ENCODE results near the gene TMEM154.

TMEM154 gene

GRCh38 chr4:152693871-152694270, 14.1 kb upstream of the TMEM154 start:
- DNase-seq: no peak

GRCh38 chr4:152691761-152692160, 12.0 kb upstream of the TMEM154 start:
- no peak for DNase-seq

GRCh38 chr4:152690706-152691651, 11.2 kb upstream of the TMEM154 start:
- DNase-seq: no peak

GRCh38 chr4:152689615-152690501, 10.1 kb upstream of the TMEM154 start:
- no peak for DNase-seq

- DNase-seq: no peak
Measured at GRCh38 chr4:152687974-152688599, 8.3 kb upstream of the TMEM154 start.

- no peak for DNase-seq
Measured at GRCh38 chr4:152686452-152687013, 6.7 kb upstream of the TMEM154 start.

- no peak for DNase-seq
Measured at GRCh38 chr4:152684587-152684986, 4.8 kb upstream of the TMEM154 start.

GRCh38 chr4:152684007-152684406, 4.2 kb upstream of the TMEM154 start:
- DNase-seq: no peak

- DNase-seq: no peak
Measured at GRCh38 chr4:152682143-152682941, 2.5 kb upstream of the TMEM154 start.

GRCh38 chr4:152680988-152681603, 1.3 kb upstream of the TMEM154 start:
- DNase-seq: no peak

- DNase-seq: no peak
Measured at GRCh38 chr4:152678841-152679240, 956 bp downstream of the TMEM154 start.

GRCh38 chr4:152677117-152677516, 2.7 kb downstream of the TMEM154 start:
- no peak for DNase-seq

GRCh38 chr4:152676052-152676854, 3.5 kb downstream of the TMEM154 start:
- DNase-seq: no peak

GRCh38 chr4:152674359-152674758, 5.4 kb downstream of the TMEM154 start:
- DNase-seq: no peak

GRCh38 chr4:152673489-152673888, 6.3 kb downstream of the TMEM154 start:
- DNase-seq: no peak

GRCh38 chr4:152672206-152673092, 7.3 kb downstream of the TMEM154 start:
- no peak for DNase-seq

GRCh38 chr4:152668338-152668964, 11.3 kb downstream of the TMEM154 start:
- DNase-seq: no peak

- DNase-seq: no peak
Measured at GRCh38 chr4:152667781-152668180, 12.0 kb downstream of the TMEM154 start.

GRCh38 chr4:152666946-152667345, 12.9 kb downstream of the TMEM154 start:
- no peak for DNase-seq

Measured in inflammatory macrophage treated with lipopolysaccharide for 1 hour (primary cell).